Measurements from ENCODE around the gene RBKS. TPM values are rescaled to one million over a fixed set of nuclear protein-coding genes. Genes with fewer than 3 reads are reported as not detected.

RBKS gene
- total and polyA plus RNA-seq, 2 of the 13 experiments (the other 11 are each of a cell fraction or from before 2014, with no cell fraction given): 7.7 to 8.3 TPM

- TF ChIP-seq FOSL1 (CRISPR knock-in tag; IDR thresholded peaks at IDR 0.05; ENCODE audit: borderline replicate concordance) (no peak), HIC2 (CRISPR knock-in tag; IDR thresholded peaks at IDR 0.05; ENCODE audit: low read depth) (no peak), IRF2 (CRISPR knock-in tag; IDR thresholded peaks at IDR 0.05) (peak; percentile 70; the same call in 1 of the 2 replicates), DPF2 (CRISPR knock-in tag; IDR thresholded peaks at IDR 0.05; ENCODE audit: borderline replicate concordance, low read depth) (peak; percentile 77; the same call in 1 of the 2 replicates), SNAPC5 (CRISPR knock-in tag; IDR thresholded peaks at IDR 0.05; ENCODE audit: borderline replicate concordance) (no peak), CENPX (CRISPR knock-in tag; IDR thresholded peaks at IDR 0.05) (no peak), HDAC2 (CRISPR knock-in tag; IDR thresholded peaks at IDR 0.05) (no peak; the same call in 1 of the 2 replicates), FOXP1 (IDR thresholded peaks at IDR 0.05) (no peak), FOXP1 (CRISPR knock-in tag; IDR thresholded peaks at IDR 0.05) (peak; percentile 66), ZBTB2 (CRISPR knock-in tag; IDR thresholded peaks at IDR 0.05; ENCODE audit: low read depth) (no peak), ATF7-NPFF (CRISPR knock-in tag; IDR thresholded peaks at IDR 0.05; ENCODE audit: low read depth) (0 out of 2 replicates have a peak, but pooled peaks have one; percentile 22), ZNF674 (CRISPR knock-in tag; IDR thresholded peaks at IDR 0.05; ENCODE audit: low read depth) (no peak), ZNF556 (CRISPR knock-in tag; IDR thresholded peaks at IDR 0.05; ENCODE audit: borderline replicate concordance) (peak; percentile 73; the same call in 1 of the 2 replicates), ZNF567 (CRISPR knock-in tag; IDR thresholded peaks at IDR 0.05; ENCODE audit: borderline replicate concordance) (0 out of 2 replicates have a peak, but pooled peaks have one; percentile 63), ESRRA (CRISPR knock-in tag; IDR thresholded peaks at IDR 0.05; ENCODE audit: low read depth) (peak; percentile 81), GPN1 (CRISPR knock-in tag; IDR thresholded peaks at IDR 0.05; ENCODE audit: borderline replicate concordance) (no peak), RXRB (CRISPR knock-in tag; IDR thresholded peaks at IDR 0.05; ENCODE audit: borderline replicate concordance) (peak; percentile 91), ZHX2 (IDR thresholded peaks at IDR 0.05; ENCODE audit: low read depth) (peak; percentile 51; the same call in 1 of the 2 replicates), ZHX2 (CRISPR knock-in tag; IDR thresholded peaks at IDR 0.05; ENCODE audit: borderline replicate concordance) (no peak)
These were observed 151.7 kb downstream of the RBKS start (continued) for GRCh38 chr2:27738349-27739057.

All from HepG2 (cell line).